Measurements from ENCODE around the gene USP49.

Gene USP49

GRCh38 chr6:41796474-41796873 lies 98.7 kb downstream of the USP49 start:
- Histone ChIP-seq H3K36me3 (ENCODE audit: control insufficient read depth in 2 of 2, insufficient read depth in 1 of 2, low read length in 2 of 2) (peaks cover 9 to 67% of the 10 kb centered on the region in 2 experiments; a peak in 2 of 3 replicates), H3K9me3 (ENCODE audit: control insufficient read depth, insufficient read depth, low read depth, low read length) (no peaks in the 10 kb centered on the region), H3K4me3 (ENCODE audit: low read depth, low read length) (no peak overlapping the region), H3K27ac (ENCODE audit: extremely low read depth, low read depth, low read length) (no peak overlapping the region), H3K4me1 (ENCODE audit: control insufficient read depth, insufficient read depth, low read length) (no peaks in the 10 kb centered on the region)
- ChIA-PET POLR2A (no interaction called here), CTCF (interaction anchor here (0.9 to 1.8 kb wide), 2 partner anchors 9 to 11 kb away, joined by 4 to 8 read pairs; partner anchors contain the start of gene TOMM6)
- TF ChIP-seq CTCF (tag by site-specific recombination; IDR thresholded peaks at IDR 0.05) (no peak), KLF10 (tag by site-specific recombination; IDR thresholded peaks at IDR 0.05) (no peak), ZBTB11 (tag by site-specific recombination; conservative IDR thresholded peaks at IDR 0.05; ENCODE audit: low read depth) (no peak), EGR2 (tag by site-specific recombination; IDR thresholded peaks at IDR 0.05; ENCODE audit: low read depth) (no peak), ZNF624 (tag by site-specific recombination; IDR thresholded peaks at IDR 0.05) (no peak), ZNF133 (tag by site-specific recombination; IDR thresholded peaks at IDR 0.05) (no peak), ZFP69B (tag by site-specific recombination; IDR thresholded peaks at IDR 0.05) (no peak), ZNF530 (tag by site-specific recombination; IDR thresholded peaks at IDR 0.05; ENCODE audit: low read depth) (no peak), ZNF580 (tag by site-specific recombination; IDR thresholded peaks at IDR 0.05) (no peak), ZNF416 (tag by site-specific recombination; IDR thresholded peaks at IDR 0.05) (no peak), KLF17 (tag by site-specific recombination; IDR thresholded peaks at IDR 0.05) (no peak)

- H3K4me3 ChIP-seq (ENCODE audit: low read depth, low read length), result no peak overlapping the region
- TF ChIP-seq ZBTB10 (tag by site-specific recombination; IDR thresholded peaks at IDR 0.05), result no peak
- no peaks in the 10 kb centered on the region; the same call in 1 of the 2 replicates for H3K4me1 ChIP-seq (ENCODE audit: control insufficient read depth, insufficient read depth, low read length)
- peaks cover 11 to 67% of the 10 kb centered on the region in 2 experiments for H3K36me3 ChIP-seq (ENCODE audit: control insufficient read depth in 2 of 2, insufficient read depth in 1 of 2, low read length in 2 of 2)
- POLR2A ChIA-PET, result interaction anchor here (0.6 to 1.4 kb wide), 3 partner anchors 9 to 1820 kb away, joined by 3 to 5 read pairs (median 4); no protein-coding TSS in a partner anchor
- H3K9me3 ChIP-seq (ENCODE audit: control insufficient read depth, insufficient read depth, low read depth, low read length), result no peaks in the 10 kb centered on the region
- H3K27ac ChIP-seq (ENCODE audit: extremely low read depth, low read depth, low read length), result no peak overlapping the region
- CTCF ChIA-PET, result interaction anchor here (0.6 to 1.8 kb wide), 4 partner anchors 10 to 252 kb away, joined by 3 to 6 read pairs (median 4); partner anchors contain the start of genes BYSL and MED20
Measured at GRCh38 chr6:41791984-41792383, 103.2 kb downstream of the USP49 start.

Data from HEK293 (cell line).